ENCODE data around the gene SOHLH2.

SOHLH2 gene

GRCh38 chr13:36214163-36214921 lies at the start of gene SOHLH2:
Gene SOHLH2, minus strand, starts transcription at chr13:36214556. Its CDS starts 30 bp downstream, at chr13:36214526.
- H3K9me3 ChIP-seq (ENCODE audit: control insufficient read depth in 2 of 2, low read length in 2 of 2), result no peaks in the 10 kb centered on the region
- no peaks in the 10 kb centered on the region for H3K4me1 ChIP-seq (ENCODE audit: control insufficient read depth in 2 of 2, insufficient read depth in 2 of 2, low read length in 2 of 2)
- no peaks in the 10 kb centered on the region for H3K27me3 ChIP-seq (ENCODE audit: control insufficient read depth in 2 of 2, insufficient read depth in 2 of 2, low read length in 2 of 2)
- no peak within 1 kb of the TSS for H3K27ac ChIP-seq (ENCODE audit: low read depth in 2 of 2, low read length in 2 of 2)
- H3K4me3 ChIP-seq (ENCODE audit: low read length in 2 of 2), result no peak within 1 kb of the TSS
- H3K9ac ChIP-seq (ENCODE audit: low read depth in 1 of 2, low read length in 2 of 2), result no peak within 1 kb of the TSS
- no peaks in the 10 kb centered on the region for H3K36me3 ChIP-seq (ENCODE audit: control insufficient read depth in 2 of 2, insufficient read depth in 2 of 2, low read length in 2 of 2)

- Histone ChIP-seq H3K27ac (ENCODE audit: low read depth in 2 of 2, low read length in 2 of 2) (no peak overlapping the region), H3K4me3 (ENCODE audit: low read length in 2 of 2) (no peak overlapping the region), H3K9ac (ENCODE audit: low read depth in 1 of 2, low read length in 2 of 2) (no peak overlapping the region)
These were observed 47.6 kb upstream of the SOHLH2 start for GRCh38 chr13:36261976-36262375.

DNA sequence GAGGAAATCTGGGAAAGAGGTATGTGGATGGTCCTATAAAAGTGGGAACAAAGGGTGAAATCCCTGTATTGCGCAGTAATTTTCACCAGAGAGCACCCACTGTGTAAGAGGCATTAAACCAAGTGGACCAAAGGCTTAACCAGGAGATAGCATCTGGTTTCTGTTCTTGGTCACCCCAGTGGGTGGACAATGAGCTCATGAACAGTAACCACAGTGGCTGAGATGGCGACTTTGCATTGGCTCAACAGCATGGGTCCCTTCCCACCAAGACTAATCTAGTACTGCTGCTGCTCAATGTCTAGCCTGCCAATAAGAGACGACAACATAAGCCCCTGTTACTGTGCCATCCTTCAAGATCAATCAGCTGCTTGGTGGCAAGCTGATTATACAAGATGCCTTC lies 46.7 kb upstream of the SOHLH2 start:
- Histone ChIP-seq H3K27me3 (ENCODE audit: control insufficient read depth in 2 of 2, insufficient read depth in 2 of 2, low read length in 2 of 2) (no peaks in the 10 kb centered on the region), H3K27ac (ENCODE audit: low read depth in 2 of 2, low read length in 2 of 2) (no peak overlapping the region), H3K9me3 (ENCODE audit: control insufficient read depth in 2 of 2, low read length in 2 of 2) (no peaks in the 10 kb centered on the region), H3K4me1 (ENCODE audit: control insufficient read depth in 2 of 2, insufficient read depth in 2 of 2, low read length in 2 of 2) (no peaks in the 10 kb centered on the region), H3K36me3 (ENCODE audit: control insufficient read depth in 2 of 2, insufficient read depth in 2 of 2, low read length in 2 of 2) (no peaks in the 10 kb centered on the region), H3K4me3 (ENCODE audit: low read length in 2 of 2) (no peak overlapping the region), H3K9ac (ENCODE audit: low read depth in 1 of 2, low read length in 2 of 2) (no peak overlapping the region)

More at GRCh38 chr13:36261976-36262375, 47.6 kb upstream of the SOHLH2 start:
- Histone ChIP-seq H3K4me1 (ENCODE audit: control insufficient read depth in 2 of 2, insufficient read depth in 2 of 2, low read length in 2 of 2) (no peaks in the 10 kb centered on the region), H3K36me3 (ENCODE audit: control insufficient read depth in 2 of 2, insufficient read depth in 2 of 2, low read length in 2 of 2) (no peaks in the 10 kb centered on the region), H3K27me3 (ENCODE audit: control insufficient read depth in 2 of 2, insufficient read depth in 2 of 2, low read length in 2 of 2) (no peaks in the 10 kb centered on the region), H3K9me3 (ENCODE audit: control insufficient read depth in 2 of 2, low read length in 2 of 2) (no peaks in the 10 kb centered on the region)

DNA sequence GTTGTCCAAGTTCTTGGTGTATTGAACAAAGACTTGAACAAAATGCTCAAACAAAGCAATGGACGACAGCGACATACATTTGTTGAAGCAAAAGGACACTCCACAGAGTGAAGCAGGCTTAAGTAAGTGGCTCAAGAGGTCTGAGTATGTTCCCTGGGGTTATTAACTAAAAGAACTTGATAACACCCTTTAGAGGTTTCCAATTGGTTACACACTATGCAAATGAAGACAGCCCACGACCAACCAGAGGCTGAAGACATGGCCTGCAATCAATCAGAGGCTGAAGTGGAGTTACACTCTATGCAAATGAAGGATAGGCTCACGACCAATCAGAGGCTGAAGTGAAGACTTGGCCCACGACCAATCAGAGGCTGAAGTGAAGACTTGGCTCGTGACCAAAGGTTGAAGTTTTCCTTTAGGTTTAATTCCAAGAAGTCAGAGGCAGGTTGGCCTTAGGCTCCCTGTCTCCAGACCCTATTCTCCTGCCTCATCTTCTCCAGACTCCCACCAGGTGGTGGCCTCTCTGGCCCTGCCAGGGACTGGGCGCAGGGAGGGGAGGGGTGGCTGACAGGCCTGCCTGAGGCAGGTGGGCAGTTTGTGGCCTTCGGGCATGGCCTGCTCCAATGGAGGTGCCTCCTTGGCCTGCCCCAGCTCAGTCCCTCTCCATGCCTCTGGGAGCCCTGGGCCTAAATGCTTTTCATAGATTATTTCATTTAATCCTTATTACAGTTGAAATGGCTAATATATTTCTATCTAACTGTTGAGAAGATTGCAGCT lies 45.2 kb upstream of the SOHLH2 start:
- Histone ChIP-seq H3K9me3 (ENCODE audit: control insufficient read depth in 2 of 2, low read length in 2 of 2) (no peaks in the 10 kb centered on the region), H3K36me3 (ENCODE audit: control insufficient read depth in 2 of 2, insufficient read depth in 2 of 2, low read length in 2 of 2) (no peaks in the 10 kb centered on the region), H3K27me3 (ENCODE audit: control insufficient read depth in 2 of 2, insufficient read depth in 2 of 2, low read length in 2 of 2) (no peaks in the 10 kb centered on the region), H3K4me3 (ENCODE audit: low read length in 2 of 2) (no peak overlapping the region), H3K4me1 (ENCODE audit: control insufficient read depth in 2 of 2, insufficient read depth in 2 of 2, low read length in 2 of 2) (no peaks in the 10 kb centered on the region), H3K27ac (ENCODE audit: low read depth in 2 of 2, low read length in 2 of 2) (no peak overlapping the region), H3K9ac (ENCODE audit: low read depth in 1 of 2, low read length in 2 of 2) (no peak overlapping the region)

DNA sequence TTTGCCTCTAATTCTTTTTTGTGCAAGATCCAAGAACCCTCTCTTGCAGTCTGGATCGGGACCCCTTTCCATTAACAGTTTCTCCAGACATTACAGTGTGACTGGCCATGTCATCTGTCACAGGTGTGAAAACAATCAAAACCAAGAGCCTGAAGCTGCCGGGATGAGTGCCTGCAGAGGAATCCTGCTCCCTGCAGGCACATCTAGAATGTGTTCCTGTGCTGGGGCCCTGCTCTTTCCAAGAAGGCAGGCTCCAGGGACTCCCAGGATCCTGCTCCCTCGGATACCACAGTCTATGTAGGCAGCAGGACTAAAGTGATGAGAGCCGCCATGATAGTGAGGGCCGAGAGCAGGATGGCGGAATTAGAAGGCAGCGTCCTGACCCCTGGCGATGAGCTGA lies 44.5 kb upstream of the SOHLH2 start:
- H3K4me3 ChIP-seq (ENCODE audit: low read length in 2 of 2), result no peak overlapping the region
- H3K4me1 ChIP-seq (ENCODE audit: control insufficient read depth in 2 of 2, insufficient read depth in 2 of 2, low read length in 2 of 2), result no peaks in the 10 kb centered on the region
- H3K36me3 ChIP-seq (ENCODE audit: control insufficient read depth in 2 of 2, insufficient read depth in 2 of 2, low read length in 2 of 2), result no peaks in the 10 kb centered on the region
- H3K27ac ChIP-seq (ENCODE audit: low read depth in 2 of 2, low read length in 2 of 2), result no peak overlapping the region
- no peak overlapping the region for H3K9ac ChIP-seq (ENCODE audit: low read depth in 1 of 2, low read length in 2 of 2)
- H3K9me3 ChIP-seq (ENCODE audit: control insufficient read depth in 2 of 2, low read length in 2 of 2), result no peaks in the 10 kb centered on the region
- H3K27me3 ChIP-seq (ENCODE audit: control insufficient read depth in 2 of 2, insufficient read depth in 2 of 2, low read length in 2 of 2), result no peaks in the 10 kb centered on the region

DNA sequence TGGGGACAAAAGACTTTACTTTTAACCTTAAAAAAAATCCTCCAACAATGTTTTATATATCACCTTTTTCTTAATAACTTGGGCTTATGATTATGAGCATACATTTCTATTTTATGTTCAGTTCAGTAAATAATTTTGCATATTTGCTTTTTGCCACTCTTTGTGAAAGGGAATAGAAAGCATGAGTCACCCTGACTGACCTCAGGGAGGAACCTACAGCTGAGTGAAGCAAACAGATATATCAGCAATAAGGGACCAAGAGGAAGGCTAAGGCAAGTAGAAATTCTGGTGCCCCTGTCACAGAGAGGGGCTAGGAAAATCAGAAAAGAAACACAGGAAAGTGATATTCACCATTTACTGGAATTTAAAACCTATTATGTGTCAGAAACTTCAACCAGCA lies 37.2 kb upstream of the SOHLH2 start:
- H3K4me1 ChIP-seq (ENCODE audit: control insufficient read depth in 2 of 2, insufficient read depth in 2 of 2, low read length in 2 of 2), result no peaks in the 10 kb centered on the region
- no peak overlapping the region for H3K4me3 ChIP-seq (ENCODE audit: low read length in 2 of 2)
- no peak overlapping the region for H3K9ac ChIP-seq (ENCODE audit: low read depth in 1 of 2, low read length in 2 of 2)
- no peaks in the 10 kb centered on the region for H3K9me3 ChIP-seq (ENCODE audit: control insufficient read depth in 2 of 2, low read length in 2 of 2)
- no peaks in the 10 kb centered on the region for H3K36me3 ChIP-seq (ENCODE audit: control insufficient read depth in 2 of 2, insufficient read depth in 2 of 2, low read length in 2 of 2)
- H3K27me3 ChIP-seq (ENCODE audit: control insufficient read depth in 2 of 2, insufficient read depth in 2 of 2, low read length in 2 of 2), result no peaks in the 10 kb centered on the region
- H3K27ac ChIP-seq (ENCODE audit: low read depth in 2 of 2, low read length in 2 of 2), result no peak overlapping the region

GRCh38 chr13:36251017-36251416 lies 36.7 kb upstream of the SOHLH2 start:
- Histone ChIP-seq H3K36me3 (ENCODE audit: control insufficient read depth in 2 of 2, insufficient read depth in 2 of 2, low read length in 2 of 2) (no peaks in the 10 kb centered on the region), H3K9ac (ENCODE audit: low read depth in 1 of 2, low read length in 2 of 2) (no peak overlapping the region), H3K27ac (ENCODE audit: low read depth in 2 of 2, low read length in 2 of 2) (no peak overlapping the region), H3K27me3 (ENCODE audit: control insufficient read depth in 2 of 2, insufficient read depth in 2 of 2, low read length in 2 of 2) (no peaks in the 10 kb centered on the region), H3K4me1 (ENCODE audit: control insufficient read depth in 2 of 2, insufficient read depth in 2 of 2, low read length in 2 of 2) (no peaks in the 10 kb centered on the region), H3K9me3 (ENCODE audit: control insufficient read depth in 2 of 2, low read length in 2 of 2) (no peaks in the 10 kb centered on the region), H3K4me3 (ENCODE audit: low read length in 2 of 2) (no peak overlapping the region)

DNA sequence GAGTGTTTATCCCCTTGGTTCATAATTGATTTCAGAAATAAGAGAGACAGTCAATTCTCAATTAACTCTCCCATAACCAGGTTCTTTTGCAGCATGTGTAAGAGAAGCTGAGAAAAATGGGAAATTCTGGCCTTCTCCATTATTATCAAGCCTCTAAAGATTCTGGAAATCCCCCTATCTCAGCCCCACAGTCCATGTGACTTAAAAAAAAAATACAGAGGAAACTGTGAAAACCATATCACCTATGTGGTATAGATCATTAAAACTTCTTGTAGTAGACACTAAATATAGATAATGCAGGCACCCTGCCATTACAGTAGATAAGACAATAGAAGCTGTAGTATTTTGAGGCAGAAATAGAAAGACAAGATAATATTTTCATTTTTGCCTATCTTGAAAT lies 34.3 kb upstream of the SOHLH2 start:
- Histone ChIP-seq H3K4me3 (ENCODE audit: low read length in 2 of 2) (no peak overlapping the region), H3K9ac (ENCODE audit: low read depth in 1 of 2, low read length in 2 of 2) (no peak overlapping the region), H3K4me1 (ENCODE audit: control insufficient read depth in 2 of 2, insufficient read depth in 2 of 2, low read length in 2 of 2) (no peaks in the 10 kb centered on the region), H3K27me3 (ENCODE audit: control insufficient read depth in 2 of 2, insufficient read depth in 2 of 2, low read length in 2 of 2) (no peaks in the 10 kb centered on the region), H3K27ac (ENCODE audit: low read depth in 2 of 2, low read length in 2 of 2) (no peak overlapping the region), H3K9me3 (ENCODE audit: control insufficient read depth in 2 of 2, low read length in 2 of 2) (peaks cover 0 to 2% of the 10 kb centered on the region in 2 donors), H3K36me3 (ENCODE audit: control insufficient read depth in 2 of 2, insufficient read depth in 2 of 2, low read length in 2 of 2) (no peaks in the 10 kb centered on the region)

DNA sequence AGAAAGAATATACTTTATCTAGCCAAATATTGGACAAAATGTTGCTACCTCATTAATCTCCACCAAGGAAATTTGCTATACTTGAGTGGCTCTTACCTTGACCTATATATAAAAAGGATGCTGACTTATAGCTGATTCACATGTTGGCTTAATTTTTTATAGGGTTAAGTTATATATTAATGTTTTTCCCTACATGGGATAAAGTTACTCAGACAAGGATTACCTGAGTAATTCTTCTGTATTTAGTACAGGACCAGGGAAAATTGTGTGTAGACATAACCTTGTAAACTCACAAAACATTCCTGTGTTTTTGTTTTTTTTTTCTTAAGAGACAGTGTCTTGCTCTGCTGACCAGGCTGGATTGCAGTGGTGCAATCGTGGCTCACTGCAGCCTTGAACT lies 30.6 kb upstream of the SOHLH2 start:
- no peaks in the 10 kb centered on the region for H3K4me1 ChIP-seq (ENCODE audit: control insufficient read depth in 2 of 2, insufficient read depth in 2 of 2, low read length in 2 of 2)
- H3K27ac ChIP-seq (ENCODE audit: low read depth in 2 of 2, low read length in 2 of 2), result no peak overlapping the region
- no peak overlapping the region for H3K4me3 ChIP-seq (ENCODE audit: low read length in 2 of 2)
- no peak overlapping the region for H3K9ac ChIP-seq (ENCODE audit: low read depth in 1 of 2, low read length in 2 of 2)
- no peaks in the 10 kb centered on the region for H3K36me3 ChIP-seq (ENCODE audit: control insufficient read depth in 2 of 2, insufficient read depth in 2 of 2, low read length in 2 of 2)
- H3K9me3 ChIP-seq (ENCODE audit: control insufficient read depth in 2 of 2, low read length in 2 of 2), result peaks cover 0 to 2% of the 10 kb centered on the region in 2 donors
- no peaks in the 10 kb centered on the region for H3K27me3 ChIP-seq (ENCODE audit: control insufficient read depth in 2 of 2, insufficient read depth in 2 of 2, low read length in 2 of 2)

DNA sequence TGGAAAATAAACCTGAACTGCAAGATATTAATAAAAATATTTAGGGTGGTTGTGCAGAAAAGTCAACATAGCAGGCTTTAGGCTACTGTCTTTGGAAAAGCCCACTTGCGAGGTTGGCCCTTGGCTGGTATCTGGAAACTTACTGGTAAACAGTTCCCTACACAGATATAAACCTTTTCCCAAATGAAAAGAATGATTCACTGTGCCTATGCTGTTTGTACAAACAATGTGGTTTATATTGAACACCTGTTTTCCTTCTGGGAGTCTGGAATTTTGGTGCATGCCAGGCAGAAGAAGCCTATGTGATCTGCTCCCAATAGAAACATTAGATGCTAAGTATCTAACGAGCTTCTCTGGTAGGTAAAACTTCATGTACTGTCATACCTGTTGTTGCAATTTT lies 29.7 kb upstream of the SOHLH2 start:
- H3K9ac ChIP-seq (ENCODE audit: low read depth in 1 of 2, low read length in 2 of 2), result no peak overlapping the region
- H3K9me3 ChIP-seq (ENCODE audit: control insufficient read depth in 2 of 2, low read length in 2 of 2), result peaks cover 0 to 2% of the 10 kb centered on the region in 2 donors
- no peak overlapping the region for H3K4me3 ChIP-seq (ENCODE audit: low read length in 2 of 2)
- H3K27ac ChIP-seq (ENCODE audit: low read depth in 2 of 2, low read length in 2 of 2), result no peak overlapping the region
- H3K4me1 ChIP-seq (ENCODE audit: control insufficient read depth in 2 of 2, insufficient read depth in 2 of 2, low read length in 2 of 2), result no peaks in the 10 kb centered on the region
- no peaks in the 10 kb centered on the region for H3K27me3 ChIP-seq (ENCODE audit: control insufficient read depth in 2 of 2, insufficient read depth in 2 of 2, low read length in 2 of 2)
- no peaks in the 10 kb centered on the region for H3K36me3 ChIP-seq (ENCODE audit: control insufficient read depth in 2 of 2, insufficient read depth in 2 of 2, low read length in 2 of 2)
